Epithelial cell of esophagus (primary cell): ENCODE data around the gene LGALS1.
"Not testable (repeated sequence)": the region's sequence is repeated elsewhere in the genome, so short reads cannot be mapped to it uniquely, and the experiment has no call there.

Source experiments
- DNase-seq: peaks from one replicate; pipeline ENCODE4 v3.0.0; 2010; ENCODE audit warnings: low read depth
- H3K4me3 ChIP-seq: 2 replicates; pipeline ENCODE4 v1.5.1; 2011; ENCODE audit warnings: mild to moderate bottlenecking, low read length, control low read depth
- TF ChIP-seq, protein P1 (sequence below): IDR thresholded peaks from 2 replicates; pipeline ENCODE4 v1.5.1; 2011; ENCODE audit warnings: low read depth, mild to moderate bottlenecking, low read length, control low read depth, inconsistent platforms; ENCODE audit not compliant: insufficient read depth; ENCODE audit errors: missing control alignments

The LGALS1 gene

DNA sequence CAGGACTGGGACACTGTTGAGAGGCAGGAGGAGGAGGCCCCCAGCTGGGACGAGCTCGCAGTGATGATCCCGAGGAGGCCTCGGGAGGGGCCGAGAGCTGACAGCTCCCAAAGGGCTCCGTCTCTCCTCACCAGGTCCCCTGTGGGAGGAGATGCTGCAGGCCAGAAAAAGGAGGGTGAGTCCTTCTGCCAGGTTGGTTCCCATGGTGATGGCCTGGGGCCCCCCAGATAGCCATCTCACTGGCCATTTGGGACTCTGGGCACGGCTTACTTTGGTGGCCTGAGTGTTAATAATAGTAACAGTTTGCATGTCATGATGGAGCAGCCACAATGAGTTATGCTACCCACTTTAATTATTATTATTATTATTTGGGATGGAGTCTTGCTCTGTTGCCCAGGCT, 40.3 kb downstream of the LGALS1 start:
- TF ChIP-seq, protein P1, sequence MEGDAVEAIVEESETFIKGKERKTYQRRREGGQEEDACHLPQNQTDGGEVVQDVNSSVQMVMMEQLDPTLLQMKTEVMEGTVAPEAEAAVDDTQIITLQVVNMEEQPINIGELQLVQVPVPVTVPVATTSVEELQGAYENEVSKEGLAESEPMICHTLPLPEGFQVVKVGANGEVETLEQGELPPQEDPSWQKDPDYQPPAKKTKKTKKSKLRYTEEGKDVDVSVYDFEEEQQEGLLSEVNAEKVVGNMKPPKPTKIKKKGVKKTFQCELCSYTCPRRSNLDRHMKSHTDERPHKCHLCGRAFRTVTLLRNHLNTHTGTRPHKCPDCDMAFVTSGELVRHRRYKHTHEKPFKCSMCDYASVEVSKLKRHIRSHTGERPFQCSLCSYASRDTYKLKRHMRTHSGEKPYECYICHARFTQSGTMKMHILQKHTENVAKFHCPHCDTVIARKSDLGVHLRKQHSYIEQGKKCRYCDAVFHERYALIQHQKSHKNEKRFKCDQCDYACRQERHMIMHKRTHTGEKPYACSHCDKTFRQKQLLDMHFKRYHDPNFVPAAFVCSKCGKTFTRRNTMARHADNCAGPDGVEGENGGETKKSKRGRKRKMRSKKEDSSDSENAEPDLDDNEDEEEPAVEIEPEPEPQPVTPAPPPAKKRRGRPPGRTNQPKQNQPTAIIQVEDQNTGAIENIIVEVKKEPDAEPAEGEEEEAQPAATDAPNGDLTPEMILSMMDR = no peak
- no peak overlapping the region for H3K4me3 ChIP-seq
- DNase-seq = no peak

DNA sequence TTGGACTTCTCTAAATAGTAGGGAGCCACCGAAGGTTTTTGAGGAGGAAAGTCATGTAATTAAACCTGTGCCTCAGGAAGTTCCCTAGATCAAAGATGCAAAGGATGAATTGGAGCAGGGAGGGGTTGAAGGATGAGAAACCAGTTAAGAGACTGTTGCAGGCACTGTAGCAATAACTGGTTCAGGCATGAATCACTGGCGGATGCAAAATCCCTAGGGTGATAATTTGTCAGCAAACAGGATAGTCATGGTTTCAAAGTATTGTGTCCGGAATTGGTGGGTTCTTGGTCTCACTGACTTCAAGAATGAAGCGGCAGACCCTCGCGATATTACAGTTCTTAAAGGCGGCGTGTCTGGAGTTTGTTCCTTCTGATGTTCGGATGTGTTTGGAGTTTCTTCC, 41.3 kb downstream of the LGALS1 start:
- TF ChIP-seq, protein P1 = no peak
- DNase-seq = peak; percentile 90
- H3K4me3 ChIP-seq = no peak overlapping the region

DNA sequence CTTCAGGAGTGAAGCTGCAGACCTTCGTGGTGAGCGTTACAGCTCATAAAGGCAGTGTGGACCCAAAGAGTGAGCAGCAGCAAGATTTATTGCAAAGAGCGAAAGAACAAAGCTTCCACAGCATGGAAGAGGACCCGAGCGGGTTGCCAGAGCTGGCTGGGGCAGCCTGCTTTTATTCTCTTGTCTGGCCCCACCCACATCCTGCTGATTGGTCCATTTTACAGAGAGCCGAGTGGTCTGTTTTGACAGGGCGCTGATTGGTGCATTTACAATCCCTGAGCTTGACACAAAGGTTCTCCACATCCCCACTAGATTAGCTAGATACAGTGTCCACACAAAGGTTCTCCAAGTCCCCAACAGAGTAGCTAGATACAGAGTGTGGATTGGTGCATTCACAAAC, 41.8 kb downstream of the LGALS1 start:
- DNase-seq, H3K4me3 ChIP-seq: not testable (repeated sequence)

DNA sequence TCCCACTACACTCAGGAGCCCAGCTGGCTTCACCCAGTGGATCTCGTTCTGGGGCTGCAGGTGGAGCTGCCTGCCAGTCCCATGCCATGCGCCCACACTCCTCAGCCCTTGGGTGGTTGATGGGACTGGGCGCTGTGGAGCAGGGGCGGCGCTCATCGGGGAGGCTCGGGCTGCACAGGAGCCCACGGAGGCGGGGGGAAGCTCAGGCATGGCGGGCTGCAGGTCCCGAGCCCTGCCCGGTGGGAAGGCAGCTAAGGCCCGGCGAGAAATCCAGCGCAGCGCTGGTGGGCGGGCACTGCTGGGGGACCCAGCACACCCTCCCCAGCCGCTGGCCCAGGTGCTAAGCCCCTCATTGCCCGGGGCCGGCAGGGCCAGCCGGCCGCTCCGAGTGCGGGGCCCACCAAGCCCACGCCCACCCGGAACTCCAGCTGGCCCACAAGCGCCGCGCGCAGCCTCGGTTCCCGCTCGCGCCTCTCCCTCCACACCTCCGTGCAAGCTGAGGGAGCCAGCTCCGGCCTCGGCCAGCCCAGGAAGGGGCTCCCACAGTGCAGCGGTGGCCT, 42.4 kb downstream of the LGALS1 start:
- DNase-seq, H3K4me3 ChIP-seq: not testable (repeated sequence)

DNA sequence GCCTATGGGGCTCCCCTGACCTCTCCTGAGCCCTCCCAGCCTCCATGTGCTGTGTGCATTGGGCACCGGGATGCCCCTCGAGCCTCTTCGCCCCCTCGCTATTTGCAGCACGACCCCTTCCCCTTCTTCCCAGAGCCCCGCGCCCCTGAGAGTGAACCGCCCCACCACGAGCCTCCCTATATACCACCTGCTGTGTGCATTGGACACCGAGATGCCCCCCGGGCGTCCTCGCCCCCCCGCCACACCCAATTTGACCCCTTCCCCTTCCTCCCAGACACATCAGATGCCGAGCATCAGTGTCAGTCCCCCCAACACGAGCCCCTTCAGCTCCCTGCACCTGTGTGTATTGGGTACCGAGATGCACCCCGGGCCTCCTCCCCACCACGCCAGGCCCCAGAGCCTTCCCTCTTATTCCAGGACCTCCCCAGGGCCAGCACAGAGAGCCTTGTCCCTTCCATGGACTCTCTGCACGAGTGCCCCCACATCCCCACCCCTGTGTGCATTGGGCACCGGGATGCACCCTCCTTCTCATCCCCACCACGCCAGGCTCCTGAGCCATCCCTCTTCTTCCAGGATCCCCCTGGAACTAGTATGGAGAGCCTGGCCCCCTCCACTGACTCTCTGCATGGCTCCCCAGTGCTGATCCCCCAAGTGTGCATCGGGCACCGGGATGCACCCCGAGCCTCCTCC, 50.3 kb downstream of the LGALS1 start:
- TF ChIP-seq, protein P1 = no peak
- H3K4me3 ChIP-seq = no peak overlapping the region
- no peak for DNase-seq

DNA sequence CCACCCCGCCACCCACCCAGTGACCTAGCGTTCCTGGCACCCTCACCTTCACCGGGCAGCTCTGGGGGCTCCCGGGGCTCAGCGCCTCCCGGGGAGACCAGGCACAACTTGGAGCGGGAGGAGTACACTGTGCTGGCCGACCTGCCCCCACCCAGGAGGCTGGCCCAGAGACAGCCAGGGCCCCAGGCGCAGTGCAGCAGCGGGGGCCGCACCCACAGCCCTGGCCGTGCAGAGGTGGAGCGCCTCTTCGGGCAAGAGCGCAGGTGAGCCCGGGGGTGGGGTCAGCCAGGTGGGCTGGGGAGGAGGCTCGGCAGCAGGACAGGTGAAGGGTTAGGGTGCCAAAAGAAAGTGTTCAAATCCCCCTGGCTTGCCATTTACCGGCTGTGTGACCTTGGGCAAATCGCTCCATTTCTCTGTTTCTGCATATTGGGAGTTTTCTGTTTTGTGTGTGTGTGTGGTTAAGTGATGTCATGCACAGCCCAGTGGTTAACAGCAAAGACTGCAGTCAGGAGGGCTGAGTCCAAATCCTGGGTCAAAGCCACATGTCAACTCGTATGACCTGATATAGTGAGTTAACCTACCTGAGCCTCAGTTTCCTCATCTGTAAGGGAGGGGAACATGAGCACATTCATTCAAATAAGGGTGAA, 50.9 kb downstream of the LGALS1 start:
- peak; percentile 34 for DNase-seq
- no peak overlapping the region for H3K4me3 ChIP-seq
- TF ChIP-seq, protein P1 = no peak

DNA sequence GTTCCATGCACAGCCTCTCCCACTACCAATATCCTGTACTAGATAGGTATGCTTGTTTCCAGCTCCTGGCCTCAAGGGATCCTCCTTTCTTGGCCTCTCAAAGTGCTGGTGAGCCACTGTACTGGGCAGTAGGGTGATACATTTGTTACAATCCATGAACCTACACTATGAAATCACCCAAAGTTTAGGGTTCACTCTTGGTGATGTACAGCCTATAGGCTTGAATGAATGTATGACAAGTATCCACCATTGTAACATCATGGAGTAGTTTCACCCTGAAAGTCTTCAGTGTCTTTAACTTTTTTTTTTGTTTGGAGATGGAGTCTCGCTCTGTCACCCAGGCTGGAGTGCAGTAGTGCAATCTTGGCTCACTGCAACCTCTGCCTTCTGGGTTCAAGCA, 53.2 kb downstream of the LGALS1 start:
- no peak for DNase-seq
- TF ChIP-seq, protein P1 = no peak
- H3K4me3 ChIP-seq = no peak overlapping the region
